ENCODE measurements around the gene C4orf54. TPM values are rescaled to one million over a fixed set of nuclear protein-coding genes. Genes with fewer than 3 reads are reported as not detected.

C4orf54 gene
- total RNA-seq, 4 donors from 2014 or later = not detected

GRCh38 chr4:99677161-99677560 lies 19.5 kb upstream of the C4orf54 start:
- Histone ChIP-seq H3K27me3 (no peaks in the 10 kb centered on the region), H3K36me3 (no peaks in the 10 kb centered on the region), H3K27ac (no peak overlapping the region), H3K9me3 (peaks cover 0 to 21% (median 0%) of the 10 kb centered on the region in 4 donors), H3K4me1 (no peaks in the 10 kb centered on the region), H3K4me3 (no peak overlapping the region)
- DNase-seq (ENCODE audit: low spot score in 2 of 2) = no peak
- 76 to 79% methylated on average over 1 of the region's 1 CpG for WGBS, 2 donors
- TF ChIP-seq CTCF (IDR thresholded peaks at IDR 0.05) = no peak

- TF ChIP-seq EP300 (IDR thresholded peaks at IDR 0.05) (no peak), POLR2A (IDR thresholded peaks at IDR 0.05) (no peak), CTCF (IDR thresholded peaks at IDR 0.05) (no peak)
- DNase-seq (ENCODE audit: low spot score in 2 of 2) = no peak
- no peaks in the 10 kb centered on the region for H3K36me3 ChIP-seq
- H3K4me3 ChIP-seq = no peak overlapping the region
- H3K27me3 ChIP-seq = no peaks in the 10 kb centered on the region
- H3K4me1 ChIP-seq = no peaks in the 10 kb centered on the region
- WGBS, 2 donors = 79 to 89% methylated on average over 4 to 5 of the region's 5 CpGs
- H3K27ac ChIP-seq = no peak overlapping the region
- H3K9me3 ChIP-seq = peaks cover 0 to 37% (median 0%) of the 10 kb centered on the region in 4 donors
These were observed 12.9 kb upstream of the C4orf54 start for GRCh38 chr4:99670409-99671073.

- Histone ChIP-seq H3K27ac (no peak overlapping the region), H3K27me3 (no peaks in the 10 kb centered on the region), H3K9me3 (peaks cover 0 to 35% (median 0%) of the 10 kb centered on the region in 4 donors), H3K36me3 (no peaks in the 10 kb centered on the region), H3K4me3 (no peak overlapping the region), H3K4me1 (no peaks in the 10 kb centered on the region)
- 93 to 100% methylated on average over 1 of the region's 1 CpG for WGBS, 2 donors
- TF ChIP-seq EP300 (IDR thresholded peaks at IDR 0.05) (no peak), CTCF (IDR thresholded peaks at IDR 0.05) (no peak), POLR2A (IDR thresholded peaks at IDR 0.05) (no peak)
- no peak for DNase-seq (ENCODE audit: low spot score in 2 of 2)
These were observed 11.5 kb upstream of the C4orf54 start for GRCh38 chr4:99669084-99669483.

- 74 to 86% methylated on average over 1 of the region's 1 CpG for WGBS, 2 donors
- no peak overlapping the region for H3K4me3 ChIP-seq
- no peak for TF ChIP-seq POLR2A (IDR thresholded peaks at IDR 0.05)
- TF ChIP-seq EP300 (IDR thresholded peaks at IDR 0.05) = no peak
- no peak for TF ChIP-seq CTCF (IDR thresholded peaks at IDR 0.05)
- no peaks in the 10 kb centered on the region for H3K27me3 ChIP-seq
- H3K4me1 ChIP-seq = no peaks in the 10 kb centered on the region
- H3K27ac ChIP-seq = no peak overlapping the region
- no peaks in the 10 kb centered on the region for H3K36me3 ChIP-seq
- H3K9me3 ChIP-seq = peaks cover 0 to 29% (median 0%) of the 10 kb centered on the region in 4 donors
- no peak for DNase-seq (ENCODE audit: low spot score in 2 of 2)
These were observed 10.8 kb upstream of the C4orf54 start for GRCh38 chr4:99668472-99668871.

DNA sequence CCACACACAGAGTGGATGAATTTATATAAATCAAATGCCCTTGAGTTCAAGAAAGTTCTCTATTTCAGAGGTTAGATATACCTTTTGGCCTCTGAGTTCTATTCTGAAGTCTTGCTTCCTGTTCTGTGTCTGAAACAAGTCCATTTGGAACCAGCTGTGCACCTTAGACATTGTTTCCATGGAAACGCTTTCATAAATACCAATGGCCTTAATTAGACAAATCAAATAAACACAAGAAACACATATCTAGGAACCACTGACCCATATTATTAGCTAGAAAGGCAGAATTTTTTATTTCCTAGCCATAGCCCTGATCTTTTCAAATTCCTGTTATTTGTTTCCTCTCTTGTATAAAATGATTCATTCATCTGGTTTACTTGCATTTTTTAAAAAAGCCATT lies 8.4 kb upstream of the C4orf54 start:
- no peak for TF ChIP-seq CTCF (IDR thresholded peaks at IDR 0.05)
- TF ChIP-seq EP300 (IDR thresholded peaks at IDR 0.05) = no peak
- no peak for TF ChIP-seq POLR2A (IDR thresholded peaks at IDR 0.05)
- Histone ChIP-seq H3K27me3 (no peaks in the 10 kb centered on the region), H3K9me3 (peaks cover 0 to 5% (median 0%) of the 10 kb centered on the region in 4 donors), H3K4me1 (no peaks in the 10 kb centered on the region), H3K27ac (no peak overlapping the region), H3K4me3 (no peak overlapping the region), H3K36me3 (no peaks in the 10 kb centered on the region)
- no peak for DNase-seq (ENCODE audit: low spot score in 2 of 2)
- 84 to 86% methylated on average over 1 of the region's 1 CpG for WGBS, 2 donors

Measured in tibial nerve (tissue), 4 donors.